GM10266 (cell line): ENCODE data around the gene RNF157.

Experiments used
- DNase-seq: peaks from one replicate; pipeline ENCODE4 v3.0.0; 2012; ENCODE audit errors: extremely low spot score
- CTCF ChIP-seq: IDR thresholded peaks from 2 replicates; pipeline ENCODE4 v1.5.1; 2012; ENCODE audit warnings: mild to moderate bottlenecking, low read depth; ENCODE audit not compliant: control insufficient read depth, insufficient read depth; ENCODE audit errors: missing control alignments

Gene RNF157

DNA sequence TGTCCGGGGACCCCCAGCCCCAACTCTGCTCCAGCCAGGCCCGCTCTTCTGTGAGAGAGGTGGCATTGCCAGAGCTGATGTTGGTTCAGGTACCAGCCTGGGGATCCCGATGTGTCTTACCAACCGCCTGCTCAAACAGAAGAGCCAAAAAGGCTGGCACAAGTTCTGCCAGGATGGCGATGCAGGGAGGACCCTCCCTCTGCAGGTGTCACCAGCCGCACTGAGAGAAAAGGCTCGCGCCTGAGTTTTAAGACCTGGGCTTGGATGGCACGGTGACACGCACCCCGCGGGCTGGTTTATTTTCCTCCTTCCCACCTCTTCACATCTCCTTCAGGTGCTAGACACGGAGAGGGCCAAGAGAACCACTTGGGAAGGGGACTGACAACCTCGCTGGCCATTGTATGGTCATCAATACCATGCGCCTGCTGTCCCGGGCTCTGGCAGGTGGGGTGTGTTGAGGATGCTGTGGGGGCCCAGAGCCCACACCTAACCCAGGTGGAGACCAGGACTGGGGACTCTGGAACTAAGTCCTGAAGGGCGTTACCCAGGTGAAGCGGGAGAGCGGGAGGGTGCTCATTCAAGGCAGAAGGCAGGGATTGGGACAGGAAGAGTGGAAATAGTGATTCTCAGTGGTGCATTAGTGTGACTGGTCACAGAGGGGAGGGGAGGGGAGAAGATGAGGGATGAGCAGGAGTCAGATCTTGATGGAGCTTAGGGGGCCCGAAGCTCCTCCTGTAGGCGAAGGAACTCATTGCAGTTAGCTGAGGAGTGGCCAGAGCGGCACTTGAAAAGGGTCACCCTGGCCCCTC, 115.5 kb downstream of the RNF157 start:
- peak; percentile 15 for TF ChIP-seq CTCF
- DNase-seq: peak; percentile 44

DNA sequence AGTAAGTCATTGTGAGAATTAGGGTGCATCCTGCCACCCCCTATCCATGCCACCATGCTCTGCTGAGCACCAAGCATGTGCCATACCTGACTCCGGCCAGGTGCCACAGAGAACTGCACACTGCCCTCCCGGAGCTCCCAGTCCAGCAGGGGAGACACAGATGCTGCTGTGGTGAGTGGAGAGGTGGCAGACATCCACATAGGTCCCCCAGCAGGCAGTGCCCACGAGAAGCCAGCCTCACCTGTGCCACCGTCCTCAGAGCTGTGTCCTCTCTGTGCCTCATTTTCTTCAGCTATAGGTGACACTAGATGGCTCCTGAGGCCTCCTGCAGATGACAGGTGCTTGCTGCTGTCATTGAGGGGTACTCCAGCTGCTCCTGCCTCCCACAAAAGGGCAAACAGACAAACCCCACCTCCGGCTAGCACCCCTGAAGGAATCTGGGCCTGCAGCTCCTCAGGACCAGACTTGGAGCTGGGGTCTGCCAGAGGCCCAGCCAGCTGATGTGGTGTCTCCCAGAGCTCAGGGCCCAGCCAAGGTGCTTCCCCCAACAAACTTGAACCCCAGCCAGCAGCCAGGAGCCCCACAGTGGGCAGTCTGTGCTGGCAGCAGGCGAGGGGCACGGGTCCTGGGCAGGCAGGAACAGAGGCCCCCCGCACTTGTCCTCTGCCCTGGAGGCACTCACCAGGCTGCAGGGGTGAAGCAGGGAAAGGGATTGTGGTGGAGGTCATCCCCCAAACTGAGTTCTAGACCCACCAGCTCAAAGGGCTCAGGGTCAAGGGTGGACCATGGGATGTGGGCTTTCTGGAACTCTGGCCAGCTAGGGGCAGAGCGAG, 116.3 kb downstream of the RNF157 start:
- TF ChIP-seq CTCF: no peak
- DNase-seq: peak; percentile 18

- DNase-seq: no peak
- TF ChIP-seq CTCF: no peak
Observed at GRCh38 chr17:76123191-76123499, 117.1 kb downstream of the RNF157 start.

GRCh38 chr17:76122431-76123190, 117.7 kb downstream of the RNF157 start:
- DNase-seq: peak; percentile 37

GRCh38 chr17:76121932-76122430, 118.3 kb downstream of the RNF157 start:
- no peak for TF ChIP-seq CTCF
- peak; percentile 55 for DNase-seq

More at GRCh38 chr17:76122431-76123190, 117.7 kb downstream of the RNF157 start:
- no peak for TF ChIP-seq CTCF

DNA sequence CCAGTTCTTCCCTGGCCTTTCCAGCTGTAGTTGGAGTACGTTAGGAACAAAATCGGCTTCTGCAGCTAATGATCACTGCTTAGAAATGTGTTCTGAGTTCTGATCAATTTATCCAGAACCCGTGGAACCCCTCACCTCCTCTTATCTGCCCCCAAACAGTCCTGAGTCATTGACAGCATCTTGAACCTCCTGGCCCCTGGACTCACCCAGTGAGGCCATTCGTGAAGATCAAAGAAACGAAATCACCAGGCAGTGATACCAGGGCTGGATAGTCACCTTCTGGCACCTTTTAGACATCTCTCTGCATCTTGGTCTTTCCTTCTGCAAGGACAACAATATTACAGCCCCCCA, 119.7 kb downstream of the RNF157 start:
- no peak for TF ChIP-seq CTCF

More for the DNA sequence above, 119.7 kb downstream of the RNF157 start:
- peak; percentile 25 for DNase-seq
